ENCODE measurements around the gene GJB4.
A peak's percentile ranks its signal among the peaks of the same experiment; 100 is the strongest.

The GJB4 gene

DNA sequence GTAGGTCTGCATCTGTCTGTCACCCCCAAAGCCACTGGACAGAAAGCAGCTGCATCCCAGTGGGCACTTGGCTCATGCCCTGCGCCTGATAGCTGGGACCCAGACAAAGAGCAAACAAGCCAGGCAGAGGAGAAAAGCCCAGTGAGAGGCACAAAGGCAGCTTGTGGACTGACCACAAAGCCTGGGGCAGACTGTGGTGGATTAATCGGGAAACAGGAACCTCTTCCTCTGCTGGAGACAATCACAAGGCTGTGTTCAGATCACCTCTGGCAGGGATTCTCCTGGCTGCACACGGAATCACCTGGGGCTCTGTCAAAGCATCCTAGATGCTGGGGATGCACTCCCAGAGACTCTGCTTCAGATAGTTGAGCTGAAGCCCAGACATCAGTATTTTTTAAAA is 19.9 kb upstream of the GJB4 start:
- no peak for FAIRE-seq
- no peak for TF ChIP-seq POLR2A (IDR thresholded peaks at IDR 0.05; ENCODE audit: low read depth, low read length)
- no peak for DNase-seq (ENCODE audit: insufficient read length, low spot score)

DNA sequence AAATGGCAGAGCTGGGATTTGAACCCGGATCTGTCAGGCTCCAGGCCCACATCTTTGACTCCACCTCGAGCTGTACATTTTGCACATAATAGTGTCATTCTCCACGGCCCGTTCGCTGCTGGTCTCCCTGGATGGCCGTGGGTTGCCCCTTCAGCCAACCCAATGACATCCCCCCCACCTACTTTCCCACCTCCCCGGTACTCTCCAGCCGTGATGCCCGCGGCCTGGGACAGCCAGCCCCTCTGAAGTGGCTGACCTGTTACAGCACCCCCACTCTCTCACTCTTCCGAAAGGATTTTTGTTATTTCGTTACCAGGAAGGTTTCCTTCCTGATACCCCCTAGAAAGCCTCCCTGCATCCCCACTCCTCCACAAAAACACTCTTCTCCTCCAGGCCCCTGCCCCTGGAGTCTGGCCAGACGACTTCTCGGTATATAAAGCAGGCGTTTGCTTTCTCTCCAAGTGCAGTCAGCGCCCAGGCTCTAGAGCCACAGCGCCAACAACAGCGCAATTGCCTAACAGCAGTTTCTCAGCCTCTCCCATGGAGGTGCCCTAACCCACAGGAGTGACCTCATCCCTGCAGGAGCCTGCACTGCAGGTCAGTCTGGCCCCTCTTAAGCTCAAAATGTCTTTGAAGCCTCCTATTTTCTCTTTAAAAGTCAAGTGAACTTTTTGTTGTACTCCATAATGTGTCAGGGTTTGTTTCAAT is 19.2 kb upstream of the GJB4 start:
- TF ChIP-seq POLR2A (IDR thresholded peaks at IDR 0.05; ENCODE audit: low read depth, low read length), result no peak
- FAIRE-seq (no peak), DNase-seq (ENCODE audit: insufficient read length, low spot score) (no peak)

DNA sequence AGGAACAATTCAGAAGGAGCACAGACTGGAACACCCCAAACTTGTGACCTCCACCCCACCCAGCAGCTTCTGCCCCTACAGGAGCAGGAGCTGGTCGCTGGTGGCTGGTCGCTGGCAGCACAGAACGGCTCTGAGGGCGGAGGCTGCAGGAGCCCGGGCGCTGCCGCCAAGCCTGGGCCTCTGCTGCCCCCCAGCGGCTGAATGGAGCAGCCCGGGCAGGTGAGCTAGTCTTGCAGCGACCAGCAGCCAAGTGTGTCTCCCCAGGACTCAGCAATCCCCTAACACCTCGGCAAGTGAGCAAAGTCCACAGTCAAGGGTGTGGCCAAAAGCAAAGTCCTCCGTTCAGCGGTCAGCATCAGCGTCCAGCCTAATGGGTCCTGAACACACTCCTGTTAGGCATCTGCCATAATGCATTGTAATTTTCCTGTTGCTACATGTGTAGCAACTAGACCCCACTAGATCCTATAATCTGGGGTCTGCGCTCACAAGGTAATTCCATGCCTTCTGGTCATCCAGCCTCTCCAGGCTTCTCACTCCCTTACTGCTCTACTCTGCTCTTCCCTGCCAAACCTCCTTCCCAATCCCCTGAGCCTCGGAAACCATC is 16.8 kb upstream of the GJB4 start:
- FAIRE-seq (no peak), DNase-seq (ENCODE audit: insufficient read length, low spot score) (peak; percentile 90)
- no peak for TF ChIP-seq POLR2A (IDR thresholded peaks at IDR 0.05; ENCODE audit: low read depth, low read length)

DNA sequence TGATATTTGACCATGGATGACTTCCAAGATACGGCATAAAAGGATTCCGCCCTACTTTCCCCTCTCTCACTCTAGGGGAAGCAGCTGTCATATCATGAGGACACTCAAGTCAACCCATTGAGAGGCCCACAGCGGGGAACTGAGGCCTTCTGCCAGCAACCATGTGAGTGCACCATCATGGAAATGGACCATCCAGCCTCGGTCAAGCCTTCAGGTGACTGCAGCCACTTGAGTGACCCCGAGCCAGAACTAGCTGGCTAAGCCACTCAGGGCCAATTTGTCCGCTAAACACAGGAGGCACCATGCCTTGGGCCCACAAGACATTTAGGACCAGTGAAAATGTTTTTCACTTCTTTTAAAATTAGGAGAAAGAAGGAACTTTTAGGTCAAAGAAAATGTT is 15.8 kb upstream of the GJB4 start:
- no peak for FAIRE-seq
- no peak for DNase-seq (ENCODE audit: insufficient read length, low spot score)
- no peak for TF ChIP-seq POLR2A (IDR thresholded peaks at IDR 0.05; ENCODE audit: low read depth, low read length)

DNA sequence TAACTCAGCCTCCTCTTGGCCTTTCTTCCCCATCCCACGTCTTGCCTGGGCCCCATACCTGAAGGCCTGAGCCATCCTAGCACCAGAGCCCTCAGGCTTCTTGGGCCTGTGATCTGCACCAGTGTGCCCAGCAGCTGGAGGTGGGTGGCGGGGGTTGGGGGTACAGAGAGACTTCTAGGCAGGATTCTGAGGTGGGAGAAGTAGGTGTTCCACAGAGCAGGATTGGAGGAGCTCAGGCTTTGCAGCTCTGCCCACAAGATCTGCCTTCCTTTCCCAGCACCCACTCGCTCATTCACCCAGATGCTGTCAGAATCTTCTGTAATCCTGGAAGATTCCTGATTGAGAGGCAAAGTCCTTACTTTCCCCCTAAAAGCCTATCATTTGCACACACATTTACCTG is 14.7 kb upstream of the GJB4 start:
- no peak for FAIRE-seq

DNA sequence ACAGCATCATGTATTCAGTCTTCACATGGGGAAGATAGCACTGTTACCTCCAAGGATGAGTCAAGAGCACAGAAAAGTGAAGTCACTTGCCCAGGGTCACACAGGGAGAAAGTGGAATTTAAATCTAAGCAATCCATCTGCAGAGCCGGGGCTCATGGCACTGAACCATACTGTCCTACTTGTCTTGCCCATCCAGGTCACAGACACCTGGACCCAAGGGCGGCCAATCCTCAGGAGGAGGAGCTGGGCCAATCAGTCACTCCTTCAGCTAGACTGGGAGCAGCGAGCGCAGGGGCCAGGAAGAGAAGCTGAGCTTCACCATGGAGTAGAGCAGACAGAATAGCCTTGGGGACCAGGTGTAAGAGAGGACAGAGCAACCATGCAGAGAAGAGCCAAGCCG is 13.9 kb upstream of the GJB4 start:
- no peak for FAIRE-seq
- no peak for TF ChIP-seq POLR2A (IDR thresholded peaks at IDR 0.05; ENCODE audit: low read depth, low read length)
- no peak for DNase-seq (ENCODE audit: insufficient read length, low spot score)

More for the DNA sequence above, 14.7 kb upstream of the GJB4 start:
- TF ChIP-seq POLR2A (IDR thresholded peaks at IDR 0.05; ENCODE audit: low read depth, low read length), result no peak
- DNase-seq (ENCODE audit: insufficient read length, low spot score), result no peak

DNA sequence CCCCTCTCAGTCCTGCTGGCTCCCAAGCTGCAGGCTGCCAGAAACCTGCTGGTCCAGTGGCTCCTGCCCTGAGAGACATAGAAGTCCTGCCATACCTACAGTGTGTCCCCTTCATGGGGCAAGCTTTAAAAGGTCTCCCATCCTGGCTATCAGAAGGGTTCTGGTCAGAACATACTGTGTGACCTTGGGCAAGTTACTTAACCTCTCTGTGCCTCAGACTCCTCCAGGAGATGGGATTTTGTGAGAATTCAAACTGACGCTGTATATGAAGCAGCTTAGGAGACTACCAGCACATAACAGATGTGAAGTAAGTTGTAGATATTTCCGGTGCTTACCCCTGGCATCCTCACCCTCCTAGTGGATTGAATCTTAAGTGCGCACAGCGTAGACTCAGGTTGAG is 13.4 kb upstream of the GJB4 start:
- no peak for FAIRE-seq
- no peak for TF ChIP-seq POLR2A (IDR thresholded peaks at IDR 0.05; ENCODE audit: low read depth, low read length)
- DNase-seq (ENCODE audit: insufficient read length, low spot score), result no peak

DNA sequence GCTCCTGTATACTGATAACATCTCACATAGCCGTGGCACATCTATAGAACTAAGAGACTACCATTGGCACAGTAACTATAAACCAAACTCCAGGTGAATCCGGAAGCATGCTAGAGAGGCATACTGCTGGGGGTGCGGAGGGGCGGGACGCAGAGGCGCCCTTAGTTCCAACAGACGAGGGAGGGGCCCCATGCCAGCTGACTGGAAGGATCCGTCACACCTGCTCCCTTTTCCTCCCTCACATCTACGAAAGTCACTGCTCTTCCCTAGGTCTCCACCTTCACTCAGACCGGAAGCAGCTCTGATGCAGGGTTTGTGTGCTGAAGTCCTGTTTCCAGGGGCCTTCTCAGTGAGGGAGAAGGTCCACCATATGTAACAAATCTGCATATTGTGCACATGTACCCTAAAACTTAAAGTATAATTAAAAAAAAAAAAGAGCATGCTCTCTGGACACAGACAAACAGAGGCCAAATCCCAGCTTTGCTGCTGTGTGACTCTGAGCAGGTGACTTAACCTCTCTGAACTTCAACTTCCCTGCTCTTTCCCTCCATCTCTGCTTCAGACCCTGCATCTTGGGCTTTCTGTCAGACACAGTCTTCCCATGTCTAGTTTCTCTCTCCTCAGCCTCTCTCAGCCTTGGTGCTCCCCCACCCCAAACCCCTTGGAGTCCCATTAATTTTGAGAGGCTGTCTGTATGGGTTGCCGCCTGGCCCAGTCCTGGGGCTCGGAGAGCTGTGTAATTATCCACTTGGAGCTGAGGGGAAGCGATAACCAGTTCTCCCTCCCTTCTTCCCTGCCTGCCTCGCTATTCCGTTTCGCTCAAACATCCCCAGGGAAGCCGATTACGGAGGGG is 12.5 kb upstream of the GJB4 start:
- FAIRE-seq, result no peak
- no peak for TF ChIP-seq POLR2A (IDR thresholded peaks at IDR 0.05; ENCODE audit: low read depth, low read length)
- no peak for DNase-seq (ENCODE audit: insufficient read length, low spot score)

DNA sequence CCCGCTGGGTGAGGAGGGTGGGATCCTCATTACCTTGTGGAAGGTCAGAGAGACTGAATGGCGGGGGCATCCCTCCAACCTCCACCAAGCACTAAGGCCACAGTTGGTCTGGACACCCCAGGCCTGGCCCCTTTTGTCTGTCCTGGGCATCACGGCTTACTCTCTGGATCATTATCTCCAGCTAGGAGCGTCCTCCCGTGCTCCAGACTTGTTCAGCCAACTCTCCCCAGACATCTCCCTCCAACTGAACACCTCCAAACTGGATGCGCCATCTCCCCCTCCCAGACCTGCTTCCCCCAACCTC is 11.9 kb upstream of the GJB4 start:
- no peak for DNase-seq (ENCODE audit: insufficient read length, low spot score)
- no peak for TF ChIP-seq POLR2A (IDR thresholded peaks at IDR 0.05; ENCODE audit: low read depth, low read length)
- no peak for FAIRE-seq

DNA sequence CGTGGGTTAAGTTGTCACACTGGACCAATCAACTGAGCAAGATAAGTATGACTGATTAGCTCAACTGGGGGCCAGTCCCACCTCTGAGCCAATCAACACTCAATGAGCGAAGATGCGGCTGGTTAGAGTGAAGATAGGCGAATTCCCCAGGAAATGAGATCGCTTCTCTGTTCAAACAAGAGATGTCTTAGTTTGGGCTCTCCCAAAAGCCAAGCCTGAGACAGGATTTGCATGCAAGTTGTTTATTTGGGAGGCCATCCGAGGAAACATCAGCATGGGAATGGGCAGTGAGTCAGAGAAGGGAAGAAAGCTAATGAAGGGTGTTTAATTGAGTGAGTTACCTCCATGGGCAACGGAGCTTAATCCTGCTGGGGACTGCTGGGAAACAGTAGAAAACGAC is 9.5 kb upstream of the GJB4 start:
- no peak for DNase-seq (ENCODE audit: insufficient read length, low spot score)
- TF ChIP-seq POLR2A (IDR thresholded peaks at IDR 0.05; ENCODE audit: low read depth, low read length), result no peak
- no peak for FAIRE-seq

DNA sequence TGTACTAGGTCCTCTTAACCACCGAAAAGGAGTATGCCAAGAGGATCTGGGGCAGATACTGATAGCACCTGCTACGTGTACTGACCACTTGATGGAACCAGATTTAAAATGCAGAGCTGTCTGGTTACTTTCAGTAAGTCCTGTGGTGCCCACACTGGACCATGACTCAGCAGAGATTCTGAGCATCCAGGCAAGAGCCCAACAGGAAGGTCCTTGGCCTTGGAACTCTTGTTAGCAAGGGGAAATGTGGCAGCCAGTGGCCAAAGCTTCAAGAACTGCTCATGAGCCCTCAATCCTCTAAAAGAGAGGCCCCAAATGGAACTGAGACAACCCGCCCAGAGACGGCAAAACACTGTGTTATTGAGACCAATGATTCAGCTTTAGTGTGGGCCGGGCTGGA is 8.9 kb upstream of the GJB4 start:
- DNase-seq (ENCODE audit: insufficient read length, low spot score) (no peak), FAIRE-seq (no peak)
- no peak for TF ChIP-seq POLR2A (IDR thresholded peaks at IDR 0.05; ENCODE audit: low read depth, low read length)

DNA sequence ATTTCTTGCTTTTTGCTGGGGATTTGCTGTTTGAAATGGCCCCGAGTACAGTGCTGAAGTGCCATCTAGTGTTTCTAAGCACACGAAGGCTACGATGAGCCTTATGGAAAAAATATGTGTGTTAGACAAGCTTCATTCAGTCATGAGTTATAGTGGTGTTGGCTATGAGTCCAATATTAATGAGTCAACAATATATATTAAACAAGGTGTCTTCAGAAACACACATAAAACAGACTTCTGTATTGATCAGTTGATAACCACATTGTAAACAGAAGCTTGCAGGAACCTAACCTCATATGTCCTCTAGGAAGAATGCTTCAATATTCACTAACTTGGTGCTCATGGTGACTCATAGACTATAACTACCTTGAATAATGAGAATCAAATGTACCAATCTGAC is 6.4 kb upstream of the GJB4 start:
- FAIRE-seq (no peak), DNase-seq (ENCODE audit: insufficient read length, low spot score) (no peak)
- TF ChIP-seq POLR2A (IDR thresholded peaks at IDR 0.05; ENCODE audit: low read depth, low read length), result no peak

DNA sequence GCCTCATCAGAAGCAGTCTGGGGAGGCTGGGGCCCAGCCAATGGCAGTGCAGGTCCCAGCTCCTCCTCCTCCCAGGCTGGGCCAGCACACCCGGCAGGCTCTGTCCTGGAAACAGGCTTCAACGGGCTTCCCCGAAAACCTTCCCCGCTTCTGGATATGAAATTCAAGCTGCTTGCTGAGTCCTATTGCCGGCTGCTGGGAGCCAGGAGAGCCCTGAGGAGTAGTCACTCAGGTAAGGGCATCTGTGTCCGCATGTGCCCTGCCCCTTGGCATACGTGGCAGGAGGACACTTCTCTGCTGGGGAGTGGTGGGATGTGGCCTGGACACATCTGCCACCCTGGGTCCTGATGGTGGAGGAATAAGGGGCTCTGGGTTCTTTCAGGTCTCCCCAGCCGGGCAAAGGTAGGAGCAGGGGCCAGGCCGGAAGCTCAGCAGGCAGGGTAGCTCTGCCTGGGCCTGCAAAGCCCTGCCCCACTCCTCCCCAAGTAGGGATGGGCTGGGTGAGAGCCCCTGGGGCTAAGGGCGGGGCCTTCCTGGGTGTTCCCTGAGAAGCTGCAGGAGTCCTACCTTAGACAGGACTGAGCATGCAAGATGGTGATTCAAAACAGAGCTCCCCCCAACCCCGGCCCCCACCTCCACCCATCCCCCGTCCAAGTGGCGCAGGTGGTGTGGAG is 4.4 kb upstream of the GJB4 start, which contains the start of gene GJB5:
GJB5 (plus strand) TSS at position 84 of the 674 bp plus-strand sequence. CDS start 2,284 bp downstream, outside the sequence.
- FAIRE-seq (no peak), DNase-seq (ENCODE audit: insufficient read length, low spot score) (no peak)
- TF ChIP-seq POLR2A (IDR thresholded peaks at IDR 0.05; ENCODE audit: low read depth, low read length), result no peak

DNA sequence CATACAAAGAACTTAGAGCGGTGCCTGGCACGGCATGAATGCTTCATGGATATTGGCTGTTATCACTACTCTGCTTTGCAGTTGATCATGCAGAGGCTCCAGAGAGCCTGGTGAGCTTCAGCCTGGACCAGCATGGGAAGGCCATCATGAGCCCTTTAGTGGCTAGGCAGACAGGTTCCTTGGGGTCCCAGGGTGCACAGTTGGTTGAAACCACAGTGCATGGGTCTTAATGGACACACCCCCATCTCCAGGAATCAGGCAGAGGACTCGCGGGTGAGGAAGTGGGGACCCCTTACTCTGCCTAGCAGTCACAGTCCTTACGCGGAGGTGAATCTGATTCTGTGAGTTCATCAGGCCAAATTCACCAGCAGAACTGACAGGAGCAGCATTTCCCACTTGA is 3.6 kb upstream of the GJB4 start:
- no peak for TF ChIP-seq POLR2A (IDR thresholded peaks at IDR 0.05; ENCODE audit: low read depth, low read length)
- no peak for FAIRE-seq
- DNase-seq (ENCODE audit: insufficient read length, low spot score), result no peak
